K562 (cell line): ENCODE measurements around the gene C11orf58. TPM values are rescaled to one million over a fixed set of nuclear protein-coding genes. Genes with fewer than 3 reads are reported as not detected.

ENCODE experiments used
- BMI1 ChIP-seq: fragments of 150-350 bp; IDR thresholded peaks from 2 replicates; pipeline ENCODE4 v1.6.1; 2014; ENCODE audit warnings: low read length
- BRD4 ChIP-seq: fragments of 200-600 bp; sonication (generic); IDR thresholded peaks from 2 replicates; pipeline ENCODE4 v1.6.1; 2017; ENCODE audit warnings: inconsistent platforms
- BRF1 ChIP-seq: IDR thresholded peaks from 3 replicates; pipeline ENCODE4 v1.6.1; 2011; ENCODE audit warnings: borderline replicate concordance, mild to moderate bottlenecking; ENCODE audit not compliant: insufficient read length; ENCODE audit errors: extremely low read depth
- EHMT2 ChIP-seq: fragments of 450-650 bp; IDR thresholded peaks from 2 replicates; pipeline ENCODE4 v1.6.1; 2018; ENCODE audit warnings: antibody characterized with exemption
- HNRNPUL1 ChIP-seq: fragments of 200-400 bp; formaldehyde crosslinking; IDR thresholded peaks from 2 replicates; pipeline ENCODE4 v1.6.1; 2017; ENCODE audit warnings: low read length
- RBFOX2 ChIP-seq: fragments of 200-400 bp; formaldehyde crosslinking; IDR thresholded peaks from 2 replicates; pipeline ENCODE4 v1.6.1; 2017; ENCODE audit warnings: low read depth, mild to moderate bottlenecking, low read length, moderate library complexity
- RFX7 ChIP-seq: fragments of 250-450 bp; sonication (Bioruptor Pico); IDR thresholded peaks from 2 replicates; pipeline ENCODE4 v1.5.1; 2021; ENCODE audit warnings: mild to moderate bottlenecking
- ZNF12 ChIP-seq: sonication (generic); formaldehyde crosslinking; IDR thresholded peaks from 2 replicates; pipeline ENCODE4 v1.4.0; 2020; ENCODE audit warnings: mild to moderate bottlenecking, missing genetic modification reagents
- ZNF586 ChIP-seq: fragments of 450-650 bp; formaldehyde crosslinking; conservative IDR thresholded peaks from 2 replicates; pipeline ENCODE4 v1.4.0; 2020; ENCODE audit warnings: mild to moderate bottlenecking, moderate library complexity
- ZNF830 ChIP-seq: fragments of 250-450 bp; sonication (Bioruptor Pico); IDR thresholded peaks from 2 replicates; pipeline ENCODE4 v1.5.0; 2021; ENCODE audit warnings: mild to moderate bottlenecking
- polyA plus RNA-seq, 8 experiments: library from polyadenylated mRNA; depleted of rRNA in 4 of 8; stranded (reverse) in 5 of 8; unstranded in 3 of 8; fragments of >200 nt; fragmentation: Nextera tagmentation in 2 of 8; fragmentation: Illumina TruSeq in 1 of 8; extraction: Ambion mirVana in 2 of 8; extraction: Trizol in 1 of 8; gene quantifications; 2 replicates each; pipeline versions ENCODE4 v1.2.1 to v1.2.3, GENCODE V29; 2011 to 2014; ENCODE audit warnings: inconsistent platforms in 1 of 8, missing spikeins in 1 of 8
- total RNA-seq, 7 experiments: library from RNA; depleted of rRNA in 6 of 7; stranded (reverse); fragments of >200 nt in 6 of 7; fragmentation: Illumina TruSeq in 2 of 7; extraction: Trizol in 2 of 7; gene quantifications; 2 replicates each; pipeline versions ENCODE4 v1.2.1 to v1.2.3, GENCODE V29; 2011 to 2021; ENCODE audit warnings: low replicate concordance in 1 of 7
- TF ChIP-seq, protein P1 (sequence below): sonication (generic); formaldehyde crosslinking; IDR thresholded peaks from 2 replicates; pipeline ENCODE4 v1.8.1; 2023; ENCODE audit warnings: mild to moderate bottlenecking, missing genetic modification reagents
- TF ChIP-seq, protein P2 (sequence below), 2 experiments: fragments of 450-650 bp; IDR thresholded peaks; 2 replicates each; pipeline ENCODE4 v1.6.1; 2018; ENCODE audit warnings: mild to moderate bottlenecking in 2 of 2, low read depth in 1 of 2; ENCODE audit not compliant: partially characterized antibody in 2 of 2

C11orf58 gene
- total and polyA plus RNA-seq, 9 of the 15 experiments (the other 6 are each of a cell fraction or from before 2014, with no cell fraction given), result 104 to 421 (median 247) TPM

DNA sequence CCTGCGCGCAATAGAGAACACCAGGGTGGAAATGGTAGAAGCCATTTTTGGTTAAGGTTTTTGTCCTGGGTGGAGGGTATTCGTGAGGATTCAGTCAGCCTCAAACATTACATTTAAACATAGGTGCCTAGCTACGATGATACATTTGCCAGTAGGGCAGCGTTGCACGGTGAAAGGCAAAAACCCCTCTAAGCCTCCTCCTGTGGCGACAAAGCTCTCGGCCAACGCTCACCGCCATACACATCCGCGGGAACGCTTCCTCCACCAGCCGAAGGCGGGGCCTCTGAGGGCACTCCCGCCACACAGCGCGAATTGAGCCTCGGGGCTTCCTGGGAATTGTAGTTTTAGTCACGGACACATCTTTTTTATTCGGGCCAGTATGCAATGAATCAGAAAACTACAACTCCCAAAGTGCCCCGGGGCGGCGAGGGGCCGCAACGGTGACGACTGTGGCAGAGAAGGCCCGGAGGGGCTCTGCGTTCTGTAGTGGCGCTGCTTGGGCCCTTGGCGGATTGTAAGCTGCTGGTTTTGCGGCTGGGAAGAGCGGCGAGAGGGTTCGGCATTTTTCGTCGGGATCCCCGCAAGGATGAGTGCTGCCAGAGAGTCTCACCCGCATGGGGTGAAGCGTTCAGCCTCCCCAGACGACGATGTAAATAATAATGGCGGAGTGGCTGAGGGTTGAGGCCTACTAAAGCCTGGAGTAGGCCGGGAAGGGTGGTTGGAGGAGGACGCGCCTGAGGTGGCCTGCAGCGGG lies at the start of gene C11orf58 (continued):
- TF ChIP-seq, protein P1, sequence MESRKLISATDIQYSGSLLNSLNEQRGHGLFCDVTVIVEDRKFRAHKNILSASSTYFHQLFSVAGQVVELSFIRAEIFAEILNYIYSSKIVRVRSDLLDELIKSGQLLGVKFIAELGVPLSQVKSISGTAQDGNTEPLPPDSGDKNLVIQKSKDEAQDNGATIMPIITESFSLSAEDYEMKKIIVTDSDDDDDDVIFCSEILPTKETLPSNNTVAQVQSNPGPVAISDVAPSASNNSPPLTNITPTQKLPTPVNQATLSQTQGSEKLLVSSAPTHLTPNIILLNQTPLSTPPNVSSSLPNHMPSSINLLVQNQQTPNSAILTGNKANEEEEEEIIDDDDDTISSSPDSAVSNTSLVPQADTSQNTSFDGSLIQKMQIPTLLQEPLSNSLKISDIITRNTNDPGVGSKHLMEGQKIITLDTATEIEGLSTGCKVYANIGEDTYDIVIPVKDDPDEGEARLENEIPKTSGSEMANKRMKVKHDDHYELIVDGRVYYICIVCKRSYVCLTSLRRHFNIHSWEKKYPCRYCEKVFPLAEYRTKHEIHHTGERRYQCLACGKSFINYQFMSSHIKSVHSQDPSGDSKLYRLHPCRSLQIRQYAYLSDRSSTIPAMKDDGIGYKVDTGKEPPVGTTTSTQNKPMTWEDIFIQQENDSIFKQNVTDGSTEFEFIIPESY (CRISPR knock-in tag), result peak; percentile 55
- TF ChIP-seq BRF1 (no peak), RBFOX2 (peak; percentile 95), HNRNPUL1 (no peak), BMI1 (no peak), RFX7 (CRISPR knock-in tag) (0 out of 2 replicates have a peak, but pooled peaks have one; percentile 48), EHMT2 (no peak; the same call in 1 of the 2 replicates), BRD4 (peak; percentile 97; the same call in 1 of the 2 replicates), ZNF586 (CRISPR knock-in tag) (no peak), ZNF830 (no peak), ZNF12 (CRISPR knock-in tag) (no peak)
- TF ChIP-seq, protein P2, sequence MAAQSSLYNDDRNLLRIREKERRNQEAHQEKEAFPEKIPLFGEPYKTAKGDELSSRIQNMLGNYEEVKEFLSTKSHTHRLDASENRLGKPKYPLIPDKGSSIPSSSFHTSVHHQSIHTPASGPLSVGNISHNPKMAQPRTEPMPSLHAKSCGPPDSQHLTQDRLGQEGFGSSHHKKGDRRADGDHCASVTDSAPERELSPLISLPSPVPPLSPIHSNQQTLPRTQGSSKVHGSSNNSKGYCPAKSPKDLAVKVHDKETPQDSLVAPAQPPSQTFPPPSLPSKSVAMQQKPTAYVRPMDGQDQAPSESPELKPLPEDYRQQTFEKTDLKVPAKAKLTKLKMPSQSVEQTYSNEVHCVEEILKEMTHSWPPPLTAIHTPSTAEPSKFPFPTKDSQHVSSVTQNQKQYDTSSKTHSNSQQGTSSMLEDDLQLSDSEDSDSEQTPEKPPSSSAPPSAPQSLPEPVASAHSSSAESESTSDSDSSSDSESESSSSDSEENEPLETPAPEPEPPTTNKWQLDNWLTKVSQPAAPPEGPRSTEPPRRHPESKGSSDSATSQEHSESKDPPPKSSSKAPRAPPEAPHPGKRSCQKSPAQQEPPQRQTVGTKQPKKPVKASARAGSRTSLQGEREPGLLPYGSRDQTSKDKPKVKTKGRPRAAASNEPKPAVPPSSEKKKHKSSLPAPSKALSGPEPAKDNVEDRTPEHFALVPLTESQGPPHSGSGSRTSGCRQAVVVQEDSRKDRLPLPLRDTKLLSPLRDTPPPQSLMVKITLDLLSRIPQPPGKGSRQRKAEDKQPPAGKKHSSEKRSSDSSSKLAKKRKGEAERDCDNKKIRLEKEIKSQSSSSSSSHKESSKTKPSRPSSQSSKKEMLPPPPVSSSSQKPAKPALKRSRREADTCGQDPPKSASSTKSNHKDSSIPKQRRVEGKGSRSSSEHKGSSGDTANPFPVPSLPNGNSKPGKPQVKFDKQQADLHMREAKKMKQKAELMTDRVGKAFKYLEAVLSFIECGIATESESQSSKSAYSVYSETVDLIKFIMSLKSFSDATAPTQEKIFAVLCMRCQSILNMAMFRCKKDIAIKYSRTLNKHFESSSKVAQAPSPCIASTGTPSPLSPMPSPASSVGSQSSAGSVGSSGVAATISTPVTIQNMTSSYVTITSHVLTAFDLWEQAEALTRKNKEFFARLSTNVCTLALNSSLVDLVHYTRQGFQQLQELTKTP (IDR thresholded peaks at IDR 0.05; ENCODE audit: low read depth in 1 of 2, partially characterized antibody in 2 of 2), result peak in 1 of 2 experiments; percentile 99
